NCI-H2107 treated with DMSO at 0.1 percent for 48 hours (cell line): ENCODE results near the gene GRID2IP.
"Not testable (repeated sequence)": the region's sequence is repeated elsewhere in the genome, so short reads cannot be mapped to it uniquely, and the experiment has no call there.

Experiments used
- DNase-seq: peaks from one replicate; lab custom pipeline; 2025; ENCODE audit not compliant: unreplicated experiment; lab: John Stamatoyannopoulos, UW

GRID2IP gene

DNA sequence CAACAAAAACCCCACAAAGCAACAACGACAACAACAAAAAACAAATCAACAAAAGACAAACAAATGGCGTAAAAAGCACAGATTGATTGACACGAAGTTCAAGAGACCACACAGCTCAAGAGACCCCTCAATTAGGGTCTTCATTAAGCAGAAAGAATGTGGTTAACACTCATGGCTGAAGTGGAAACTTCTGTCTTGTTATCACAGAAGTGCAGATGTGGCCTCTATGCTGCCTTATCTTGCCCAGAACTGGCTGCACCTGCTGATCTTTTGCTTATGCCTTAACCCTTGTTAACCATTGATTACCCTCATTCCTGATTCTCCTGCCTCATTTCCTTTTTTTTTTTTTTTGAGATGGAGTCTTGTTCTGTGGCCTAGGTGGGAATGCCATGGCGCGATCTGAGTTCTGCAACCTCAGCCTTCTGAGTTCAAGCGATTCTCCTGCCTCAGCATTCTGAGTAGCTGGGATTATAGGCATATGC, 100.0 kb downstream of the GRID2IP start:
- DNase-seq, result no peak

DNA sequence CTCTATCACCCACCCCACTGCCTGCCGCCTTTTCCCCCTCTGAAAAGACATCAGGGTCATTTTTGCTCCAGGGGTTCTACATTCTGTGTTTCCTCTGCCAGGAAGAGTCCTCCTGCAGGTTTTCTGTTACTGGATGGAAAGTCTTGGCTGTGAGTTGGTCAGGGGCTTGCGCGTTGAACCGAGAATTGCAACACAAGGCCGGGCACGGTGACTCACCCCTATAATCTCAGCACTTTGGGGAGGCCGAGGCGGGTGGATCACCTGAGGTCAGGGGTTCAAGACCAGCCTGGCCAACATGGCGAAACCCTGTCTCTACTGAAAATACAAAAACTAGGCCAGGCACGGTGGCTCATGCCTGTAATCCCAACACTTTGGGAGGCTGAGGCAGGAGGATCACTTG, 100.7 kb downstream of the GRID2IP start:
- DNase-seq, result not testable (repeated sequence)

- DNase-seq, result not testable (repeated sequence)
Measured at GRCh38 chr7:6449884-6450283, 101.4 kb downstream of the GRID2IP start.

DNA sequence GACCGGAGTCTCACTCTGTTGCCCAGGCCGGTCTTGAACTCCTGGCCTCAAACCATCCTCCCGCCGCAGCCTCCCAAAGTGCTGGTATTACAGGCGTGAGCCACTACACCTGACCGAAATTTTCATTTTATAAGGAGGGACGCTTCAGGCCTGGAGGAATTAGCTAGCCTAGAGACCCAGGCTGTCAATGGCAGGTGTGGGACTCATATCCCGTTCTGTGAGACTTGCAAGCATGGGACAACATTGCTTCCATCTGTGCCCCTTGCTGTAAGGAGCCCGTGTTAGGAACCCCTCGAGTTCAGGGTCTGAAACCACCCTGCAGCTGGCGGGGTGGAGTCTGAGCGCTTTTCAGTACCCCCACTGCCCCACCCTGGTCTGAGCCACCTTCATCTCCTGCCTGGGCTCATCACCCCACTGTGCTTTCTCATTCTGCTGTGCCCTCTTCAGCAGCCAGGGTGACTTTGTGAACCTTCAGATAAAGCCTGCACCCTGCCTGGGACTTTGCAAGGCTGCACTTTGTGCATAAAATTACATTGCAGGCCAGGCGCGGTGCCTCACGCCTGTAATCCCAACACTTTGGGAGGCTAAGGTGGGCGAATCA, 102.2 kb downstream of the GRID2IP start:
- DNase-seq, result no peak

- peak; percentile 88 for DNase-seq
Measured at GRCh38 chr7:6447581-6448199, 103.6 kb downstream of the GRID2IP start, which contains the start of gene DAGLB. Gene DAGLB (minus strand): TSS chr7:6447954. CDS start chr7:6447842, 112 bp downstream.
